Measurements from ENCODE around the gene ABCA4. TPM values are rescaled to one million over a fixed set of nuclear protein-coding genes. Genes with fewer than 3 reads are reported as not detected.

ABCA4 gene
- total RNA-seq, 1 experiment from 2014 or later = 0.22 TPM

DNA sequence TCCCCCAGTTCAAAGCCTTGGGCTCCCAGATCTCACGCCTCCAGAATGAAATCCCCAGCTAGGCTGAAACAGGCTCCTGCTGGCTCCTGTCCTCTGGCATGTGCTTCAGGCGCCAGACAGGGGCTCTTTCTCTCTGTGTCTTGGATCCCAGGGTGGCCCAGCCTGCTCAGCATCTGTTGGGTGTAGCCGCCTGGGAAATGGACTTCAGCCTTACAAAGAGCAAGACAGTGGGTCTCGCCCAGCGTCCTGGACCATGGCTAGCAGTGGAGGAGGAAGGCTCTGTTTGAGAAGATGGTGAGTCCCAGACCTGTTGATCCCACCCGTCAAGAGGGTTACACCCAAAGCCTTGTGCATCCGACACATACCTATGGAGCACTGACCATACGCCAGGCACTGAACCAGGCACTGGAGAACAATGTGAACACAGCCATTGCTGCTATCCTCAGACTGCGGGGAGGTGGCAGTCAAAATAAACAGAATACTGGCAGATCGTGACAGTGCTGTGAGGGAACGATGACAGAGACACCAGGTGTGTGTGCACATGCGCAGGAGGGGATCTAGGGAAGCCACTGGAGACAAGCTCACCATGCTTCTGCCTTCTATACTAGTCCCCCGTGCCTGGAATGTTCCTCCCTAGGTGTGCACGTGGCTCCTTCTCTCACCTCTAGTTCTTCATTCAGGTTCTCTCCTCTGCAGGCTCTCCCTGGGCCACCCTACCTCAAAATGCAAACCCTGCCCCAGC, 118.7 kb downstream of the ABCA4 start (continued):
- TF ChIP-seq, protein P1, sequence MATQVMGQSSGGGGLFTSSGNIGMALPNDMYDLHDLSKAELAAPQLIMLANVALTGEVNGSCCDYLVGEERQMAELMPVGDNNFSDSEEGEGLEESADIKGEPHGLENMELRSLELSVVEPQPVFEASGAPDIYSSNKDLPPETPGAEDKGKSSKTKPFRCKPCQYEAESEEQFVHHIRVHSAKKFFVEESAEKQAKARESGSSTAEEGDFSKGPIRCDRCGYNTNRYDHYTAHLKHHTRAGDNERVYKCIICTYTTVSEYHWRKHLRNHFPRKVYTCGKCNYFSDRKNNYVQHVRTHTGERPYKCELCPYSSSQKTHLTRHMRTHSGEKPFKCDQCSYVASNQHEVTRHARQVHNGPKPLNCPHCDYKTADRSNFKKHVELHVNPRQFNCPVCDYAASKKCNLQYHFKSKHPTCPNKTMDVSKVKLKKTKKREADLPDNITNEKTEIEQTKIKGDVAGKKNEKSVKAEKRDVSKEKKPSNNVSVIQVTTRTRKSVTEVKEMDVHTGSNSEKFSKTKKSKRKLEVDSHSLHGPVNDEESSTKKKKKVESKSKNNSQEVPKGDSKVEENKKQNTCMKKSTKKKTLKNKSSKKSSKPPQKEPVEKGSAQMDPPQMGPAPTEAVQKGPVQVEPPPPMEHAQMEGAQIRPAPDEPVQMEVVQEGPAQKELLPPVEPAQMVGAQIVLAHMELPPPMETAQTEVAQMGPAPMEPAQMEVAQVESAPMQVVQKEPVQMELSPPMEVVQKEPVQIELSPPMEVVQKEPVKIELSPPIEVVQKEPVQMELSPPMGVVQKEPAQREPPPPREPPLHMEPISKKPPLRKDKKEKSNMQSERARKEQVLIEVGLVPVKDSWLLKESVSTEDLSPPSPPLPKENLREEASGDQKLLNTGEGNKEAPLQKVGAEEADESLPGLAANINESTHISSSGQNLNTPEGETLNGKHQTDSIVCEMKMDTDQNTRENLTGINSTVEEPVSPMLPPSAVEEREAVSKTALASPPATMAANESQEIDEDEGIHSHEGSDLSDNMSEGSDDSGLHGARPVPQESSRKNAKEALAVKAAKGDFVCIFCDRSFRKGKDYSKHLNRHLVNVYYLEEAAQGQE (IDR thresholded peaks at IDR 0.05; ENCODE audit: low read depth) = no peak
- no peak for TF ChIP-seq SRF (IDR thresholded peaks at IDR 0.05; ENCODE audit: low read depth)

DNA sequence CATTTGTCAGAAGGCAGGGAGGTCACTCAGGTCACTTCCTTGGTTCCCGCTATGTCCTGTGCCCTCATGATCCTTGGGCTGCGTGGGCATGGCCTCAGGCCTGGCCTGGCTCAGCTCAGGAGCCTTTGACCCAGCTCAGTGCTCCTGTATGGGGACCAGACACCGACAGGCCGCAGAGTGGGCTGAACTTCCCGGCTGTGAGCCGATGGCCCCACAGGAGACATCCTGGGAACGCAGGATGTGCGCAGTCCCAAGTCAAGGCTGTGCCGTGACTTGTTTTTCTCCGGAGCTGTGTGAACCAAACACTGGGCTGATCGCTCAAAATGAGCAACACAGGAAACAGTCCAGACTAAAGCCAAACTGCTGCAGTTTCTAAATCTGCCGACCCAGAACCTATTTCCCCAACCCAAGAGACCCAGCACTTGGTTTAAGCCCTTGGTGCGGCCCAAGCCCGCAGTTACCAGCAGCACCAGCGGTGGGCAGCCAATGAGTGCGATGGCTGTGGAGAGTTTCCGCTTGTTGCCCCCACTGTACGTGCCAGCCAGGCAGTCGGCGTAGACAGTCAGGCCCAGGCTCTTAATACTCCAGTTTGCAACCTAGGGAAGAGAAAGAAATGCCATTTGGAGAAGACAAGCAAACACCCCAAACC, 119.4 kb downstream of the ABCA4 start:
- Histone ChIP-seq H3K9ac (ENCODE audit: low read length) (no peak overlapping the region), H3K27ac (ENCODE audit: low read depth, low read length) (no peak overlapping the region), H3K4me2 (ENCODE audit: low read length) (no peak overlapping the region), H3K4me1 (ENCODE audit: control insufficient read depth in 1 of 2, insufficient read depth in 2 of 2, low read length in 2 of 2) (no peaks in the 10 kb centered on the region), H3K36me3 (ENCODE audit: control insufficient read depth in 1 of 2, insufficient read depth in 2 of 2, low read length in 2 of 2) (no peaks in the 10 kb centered on the region), H3K9me3 (ENCODE audit: control insufficient read depth in 1 of 2, insufficient read depth in 1 of 2, low read depth in 1 of 2, low read length in 2 of 2) (no peaks in the 10 kb centered on the region), H3K4me3 (replicated peaks in 1 of 2; ENCODE audit: low read depth in 1 of 2, low read length in 2 of 2) (no peak overlapping the region), H3K27me3 (ENCODE audit: insufficient read depth, low read length) (no peaks in the 10 kb centered on the region), H3K9me2 (ENCODE audit: insufficient read depth) (no peaks in the 10 kb centered on the region), H3K79me2 (ENCODE audit: insufficient read depth, low read length) (no peaks in the 10 kb centered on the region), H2AFZ (ENCODE audit: low read depth, low read length, poor library complexity, severe bottlenecking) (no peak overlapping the region), H4K20me1 (ENCODE audit: insufficient read depth) (no peaks in the 10 kb centered on the region)
- BruUV-seq (replicated peaks) = no TSS peak
- intact Hi-C loops (cut with micrococcal nuclease) = no loop called here
- DNase-seq (ENCODE audit: low read depth, low spot score) (no peak), ATAC-seq (no peak)
- ChIA-PET RAD21 (ENCODE audit: low non-redundant PET in 1 of 2, low total read pairs in 2 of 2, uncharacterized antibody in 2 of 2, unreplicated experiment in 2 of 2) (no interaction called here), CTCF (no interaction called here), POLR2A (no interaction called here)
- no peak for TF ChIP-seq RAD21 (IDR thresholded peaks at IDR 0.05; ENCODE audit: low read depth)
- no peak for TF ChIP-seq CEBPB (IDR thresholded peaks at IDR 0.05; ENCODE audit: low read depth)
- no peak for TF ChIP-seq SIN3A (IDR thresholded peaks at IDR 0.05; ENCODE audit: low read depth)
- TF ChIP-seq, protein P2, sequence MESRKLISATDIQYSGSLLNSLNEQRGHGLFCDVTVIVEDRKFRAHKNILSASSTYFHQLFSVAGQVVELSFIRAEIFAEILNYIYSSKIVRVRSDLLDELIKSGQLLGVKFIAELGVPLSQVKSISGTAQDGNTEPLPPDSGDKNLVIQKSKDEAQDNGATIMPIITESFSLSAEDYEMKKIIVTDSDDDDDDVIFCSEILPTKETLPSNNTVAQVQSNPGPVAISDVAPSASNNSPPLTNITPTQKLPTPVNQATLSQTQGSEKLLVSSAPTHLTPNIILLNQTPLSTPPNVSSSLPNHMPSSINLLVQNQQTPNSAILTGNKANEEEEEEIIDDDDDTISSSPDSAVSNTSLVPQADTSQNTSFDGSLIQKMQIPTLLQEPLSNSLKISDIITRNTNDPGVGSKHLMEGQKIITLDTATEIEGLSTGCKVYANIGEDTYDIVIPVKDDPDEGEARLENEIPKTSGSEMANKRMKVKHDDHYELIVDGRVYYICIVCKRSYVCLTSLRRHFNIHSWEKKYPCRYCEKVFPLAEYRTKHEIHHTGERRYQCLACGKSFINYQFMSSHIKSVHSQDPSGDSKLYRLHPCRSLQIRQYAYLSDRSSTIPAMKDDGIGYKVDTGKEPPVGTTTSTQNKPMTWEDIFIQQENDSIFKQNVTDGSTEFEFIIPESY (IDR thresholded peaks at IDR 0.05; ENCODE audit: extremely low read depth, insufficient replicate concordance, low read length) = no peak
- TF ChIP-seq, protein P3, sequence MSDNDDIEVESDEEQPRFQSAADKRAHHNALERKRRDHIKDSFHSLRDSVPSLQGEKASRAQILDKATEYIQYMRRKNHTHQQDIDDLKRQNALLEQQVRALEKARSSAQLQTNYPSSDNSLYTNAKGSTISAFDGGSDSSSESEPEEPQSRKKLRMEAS (IDR thresholded peaks at IDR 0.05) = no peak
- no peak for TF ChIP-seq TCF7L2 (IDR thresholded peaks at IDR 0.05; ENCODE audit: borderline replicate concordance, extremely low read depth, insufficient read depth, insufficient read length)
- no peak for TF ChIP-seq SP1 (IDR thresholded peaks at IDR 0.05; ENCODE audit: low read depth)
- TF ChIP-seq POLR2A (IDR thresholded peaks at IDR 0.05; ENCODE audit: borderline replicate concordance, extremely low read depth, insufficient read depth, insufficient read length) = no peak
- TF ChIP-seq ZNF274 (IDR thresholded peaks at IDR 0.05; ENCODE audit: low read depth, low read length) = no peak
- no peak for TF ChIP-seq ELF1 (IDR thresholded peaks at IDR 0.05; ENCODE audit: borderline replicate concordance, low read depth)
- TF ChIP-seq ZFX (IDR thresholded peaks at IDR 0.05) = no peak
- no peak for TF ChIP-seq EGR1 (IDR thresholded peaks at IDR 0.05; ENCODE audit: low read depth)
- no peak for TF ChIP-seq JUND (IDR thresholded peaks at IDR 0.05)
- TF ChIP-seq YY1 (IDR thresholded peaks at IDR 0.05; ENCODE audit: extremely low read depth, insufficient replicate concordance, low read depth, low read length) = no peak
- TF ChIP-seq, protein P4, sequence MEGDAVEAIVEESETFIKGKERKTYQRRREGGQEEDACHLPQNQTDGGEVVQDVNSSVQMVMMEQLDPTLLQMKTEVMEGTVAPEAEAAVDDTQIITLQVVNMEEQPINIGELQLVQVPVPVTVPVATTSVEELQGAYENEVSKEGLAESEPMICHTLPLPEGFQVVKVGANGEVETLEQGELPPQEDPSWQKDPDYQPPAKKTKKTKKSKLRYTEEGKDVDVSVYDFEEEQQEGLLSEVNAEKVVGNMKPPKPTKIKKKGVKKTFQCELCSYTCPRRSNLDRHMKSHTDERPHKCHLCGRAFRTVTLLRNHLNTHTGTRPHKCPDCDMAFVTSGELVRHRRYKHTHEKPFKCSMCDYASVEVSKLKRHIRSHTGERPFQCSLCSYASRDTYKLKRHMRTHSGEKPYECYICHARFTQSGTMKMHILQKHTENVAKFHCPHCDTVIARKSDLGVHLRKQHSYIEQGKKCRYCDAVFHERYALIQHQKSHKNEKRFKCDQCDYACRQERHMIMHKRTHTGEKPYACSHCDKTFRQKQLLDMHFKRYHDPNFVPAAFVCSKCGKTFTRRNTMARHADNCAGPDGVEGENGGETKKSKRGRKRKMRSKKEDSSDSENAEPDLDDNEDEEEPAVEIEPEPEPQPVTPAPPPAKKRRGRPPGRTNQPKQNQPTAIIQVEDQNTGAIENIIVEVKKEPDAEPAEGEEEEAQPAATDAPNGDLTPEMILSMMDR (IDR thresholded peaks at IDR 0.05 in 2 of 3, conservative IDR thresholded peaks at IDR 0.05 in 1 of 3; ENCODE audit: borderline replicate concordance in 1 of 3, insufficient read depth in 1 of 3, low read depth in 2 of 3, low read length in 2 of 3) = no peak
- no peak for TF ChIP-seq EZH2 (IDR thresholded peaks at IDR 0.05)
